HepG2 (cell line): ENCODE results near the gene PIP4K2C. TPM values are rescaled to one million over a fixed set of nuclear protein-coding genes. Genes with fewer than 3 reads are reported as not detected.

Source experiments
- BCL6 ChIP-seq: IDR thresholded peaks from 2 replicates; pipeline ENCODE4 v1.6.1; 2016; ENCODE audit warnings: missing genetic modification reagents, missing compliant biosample characterization
- JUN ChIP-seq: sonication (generic); formaldehyde crosslinking; IDR thresholded peaks from 2 replicates; pipeline ENCODE4 v1.4.0; 2020; ENCODE audit warnings: mild to moderate bottlenecking, missing genetic modification reagents
- SMARCC2 ChIP-seq: fragments of 450-650 bp; IDR thresholded peaks from 2 replicates; pipeline ENCODE4 v1.6.1; 2017; ENCODE audit warnings: antibody characterized with exemption, mild to moderate bottlenecking
- SRSF4 ChIP-seq: fragments of 200-400 bp; formaldehyde crosslinking; IDR thresholded peaks from one replicate; pipeline ENCODE4 v1.6.1; 2018; ENCODE audit warnings: mild to moderate bottlenecking, low read depth, low read length, moderate library complexity; ENCODE audit not compliant: poor library complexity, severe bottlenecking
- TBX2 ChIP-seq: sonication (generic); formaldehyde crosslinking; IDR thresholded peaks from 2 replicates; pipeline ENCODE4 v1.5.0; 2020; ENCODE audit warnings: missing genetic modification reagents, mild to moderate bottlenecking, borderline replicate concordance
- ZNF121 ChIP-seq: sonication (generic); formaldehyde crosslinking; IDR thresholded peaks from 2 replicates; pipeline ENCODE4 v1.5.0; 2020; ENCODE audit warnings: mild to moderate bottlenecking, missing genetic modification reagents
- ZNF253 ChIP-seq: sonication (generic); formaldehyde crosslinking; IDR thresholded peaks from 2 replicates; pipeline ENCODE4 v1.8.0; 2022; ENCODE audit warnings: mild to moderate bottlenecking, missing genetic modification reagents, borderline replicate concordance
- ZNF383 ChIP-seq: sonication (generic); formaldehyde crosslinking; IDR thresholded peaks from 2 replicates; pipeline ENCODE4 v1.4.0; 2020; ENCODE audit warnings: missing genetic modification reagents, mild to moderate bottlenecking, borderline replicate concordance
- ZNF44 ChIP-seq: sonication (generic); formaldehyde crosslinking; IDR thresholded peaks from 2 replicates; pipeline ENCODE4 v1.5.1; 2020; ENCODE audit warnings: mild to moderate bottlenecking, missing genetic modification reagents
- ZNF709 ChIP-seq: sonication (generic); formaldehyde crosslinking; IDR thresholded peaks from 2 replicates; pipeline ENCODE4 v1.5.0; 2020; ENCODE audit warnings: mild to moderate bottlenecking, missing genetic modification reagents
- ZNF766 ChIP-seq: sonication (generic); formaldehyde crosslinking; IDR thresholded peaks from 2 replicates; pipeline ENCODE4 v1.5.0; 2020; ENCODE audit warnings: missing genetic modification reagents, borderline replicate concordance
- ZNF816 ChIP-seq: sonication (generic); formaldehyde crosslinking; IDR thresholded peaks from 2 replicates; pipeline ENCODE4 v1.8.0; 2022; ENCODE audit warnings: missing genetic modification reagents, mild to moderate bottlenecking, borderline replicate concordance
- ZSCAN12 ChIP-seq: sonication (generic); formaldehyde crosslinking; IDR thresholded peaks from 2 replicates; pipeline ENCODE4 v1.9.0; 2021; ENCODE audit warnings: mild to moderate bottlenecking, missing genetic modification reagents
- polyA plus RNA-seq, 8 experiments: library from polyadenylated mRNA; depleted of rRNA in 3 of 8; stranded (reverse) in 7 of 8; unstranded in 1 of 8; fragments of >200 nt; fragmentation: Illumina TruSeq in 4 of 8; extraction: Trizol in 4 of 8; gene quantifications; 2 replicates each; pipeline versions ENCODE4 v1.2.1 to v1.2.3, GENCODE V29; 2011 to 2016; ENCODE audit warnings: low read depth in 4 of 8, missing spikeins in 1 of 8, mixed read lengths in 1 of 8; ENCODE audit not compliant: insufficient read depth in 1 of 8
- total RNA-seq, 5 experiments: library from RNA; depleted of rRNA; stranded (reverse); fragments of >200 nt; fragmentation: Illumina TruSeq; extraction: Trizol; gene quantifications; 2 replicates each; pipeline ENCODE4 v1.2.3, GENCODE V29; 2016; ENCODE audit warnings: low read depth in 1 of 5
- TF ChIP-seq, protein P1 (sequence below): IDR thresholded peaks from 2 replicates; pipeline ENCODE4 v1.6.1; 2012; ENCODE audit warnings: low read length, improper control_type of control experiment
- TF ChIP-seq, protein P2 (sequence below): sonication (generic); formaldehyde crosslinking; IDR thresholded peaks from 2 replicates; pipeline ENCODE4 v1.5.1; 2020; ENCODE audit warnings: missing genetic modification reagents, mild to moderate bottlenecking, borderline replicate concordance
- TF ChIP-seq, protein P3 (sequence below): sonication (generic); formaldehyde crosslinking; IDR thresholded peaks from 2 replicates; pipeline ENCODE4 v1.8.1; 2023; ENCODE audit warnings: mild to moderate bottlenecking, moderate library complexity, missing genetic modification reagents
- TF ChIP-seq, protein P4 (sequence below): sonication (generic); formaldehyde crosslinking; IDR thresholded peaks from 2 replicates; pipeline ENCODE4 v1.8.0; 2023; ENCODE audit warnings: mild to moderate bottlenecking, missing genetic modification reagents
- TF ChIP-seq, protein P5 (sequence below): fragments of 450-650 bp; IDR thresholded peaks from 2 replicates; pipeline ENCODE4 v1.6.1; 2017

PIP4K2C gene
- total and polyA plus RNA-seq, 2 of the 13 experiments (the other 11 are each of a cell fraction or from before 2014, with no cell fraction given), result 23.3 to 26.4 TPM

DNA sequence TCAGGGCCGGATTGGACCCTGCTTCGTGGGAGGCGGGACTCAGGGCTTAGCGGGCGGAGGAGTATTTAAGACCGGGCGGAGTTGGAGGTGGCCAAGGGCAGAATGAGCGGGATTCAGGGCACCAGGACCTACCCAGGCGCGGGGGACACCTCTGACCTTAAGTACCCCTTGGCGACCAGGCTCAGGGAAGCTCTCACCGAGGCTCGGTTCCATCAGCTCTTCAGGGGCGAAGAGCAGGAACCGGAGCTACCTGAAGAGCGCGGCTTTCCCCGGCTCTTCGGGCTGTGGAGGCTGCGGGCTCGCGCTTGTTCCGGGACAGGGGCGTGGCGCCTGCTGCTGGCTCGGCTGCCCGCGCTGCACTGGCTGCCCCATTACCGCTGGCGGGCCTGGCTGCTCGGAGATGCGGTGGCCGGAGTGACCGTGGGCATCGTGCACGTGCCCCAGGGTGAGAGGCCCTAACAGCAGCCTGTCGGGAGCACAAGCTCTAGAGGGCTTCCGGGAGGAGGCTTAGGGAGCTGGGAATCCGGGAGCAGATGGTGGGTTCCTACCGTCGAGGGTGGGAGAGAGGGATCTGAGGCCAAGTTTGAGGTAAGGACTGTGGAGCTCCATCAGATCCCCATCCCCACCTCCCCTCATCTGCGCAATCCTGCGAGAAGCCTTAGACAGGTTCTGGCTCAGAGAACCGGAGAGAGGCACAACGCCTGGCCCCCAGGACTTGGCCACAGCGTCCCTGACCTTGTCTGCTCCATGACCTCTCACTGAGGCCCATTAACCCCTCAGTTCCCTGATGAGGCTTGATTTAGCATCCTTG, 28.6 kb downstream of the PIP4K2C start (continued):
- TF ChIP-seq ZSCAN12 (CRISPR knock-in tag), result no peak
- TF ChIP-seq, protein P1, sequence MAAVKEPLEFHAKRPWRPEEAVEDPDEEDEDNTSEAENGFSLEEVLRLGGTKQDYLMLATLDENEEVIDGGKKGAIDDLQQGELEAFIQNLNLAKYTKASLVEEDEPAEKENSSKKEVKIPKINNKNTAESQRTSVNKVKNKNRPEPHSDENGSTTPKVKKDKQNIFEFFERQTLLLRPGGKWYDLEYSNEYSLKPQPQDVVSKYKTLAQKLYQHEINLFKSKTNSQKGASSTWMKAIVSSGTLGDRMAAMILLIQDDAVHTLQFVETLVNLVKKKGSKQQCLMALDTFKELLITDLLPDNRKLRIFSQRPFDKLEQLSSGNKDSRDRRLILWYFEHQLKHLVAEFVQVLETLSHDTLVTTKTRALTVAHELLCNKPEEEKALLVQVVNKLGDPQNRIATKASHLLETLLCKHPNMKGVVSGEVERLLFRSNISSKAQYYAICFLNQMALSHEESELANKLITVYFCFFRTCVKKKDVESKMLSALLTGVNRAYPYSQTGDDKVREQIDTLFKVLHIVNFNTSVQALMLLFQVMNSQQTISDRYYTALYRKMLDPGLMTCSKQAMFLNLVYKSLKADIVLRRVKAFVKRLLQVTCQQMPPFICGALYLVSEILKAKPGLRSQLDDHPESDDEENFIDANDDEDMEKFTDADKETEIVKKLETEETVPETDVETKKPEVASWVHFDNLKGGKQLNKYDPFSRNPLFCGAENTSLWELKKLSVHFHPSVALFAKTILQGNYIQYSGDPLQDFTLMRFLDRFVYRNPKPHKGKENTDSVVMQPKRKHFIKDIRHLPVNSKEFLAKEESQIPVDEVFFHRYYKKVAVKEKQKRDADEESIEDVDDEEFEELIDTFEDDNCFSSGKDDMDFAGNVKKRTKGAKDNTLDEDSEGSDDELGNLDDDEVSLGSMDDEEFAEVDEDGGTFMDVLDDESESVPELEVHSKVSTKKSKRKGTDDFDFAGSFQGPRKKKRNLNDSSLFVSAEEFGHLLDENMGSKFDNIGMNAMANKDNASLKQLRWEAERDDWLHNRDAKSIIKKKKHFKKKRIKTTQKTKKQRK, result no peak
- no peak for TF ChIP-seq SMARCC2
- peak; percentile 37; the same call in 1 of the 2 replicates for TF ChIP-seq TBX2 (CRISPR knock-in tag)
- TF ChIP-seq SRSF4, result no peak
- TF ChIP-seq, protein P2, sequence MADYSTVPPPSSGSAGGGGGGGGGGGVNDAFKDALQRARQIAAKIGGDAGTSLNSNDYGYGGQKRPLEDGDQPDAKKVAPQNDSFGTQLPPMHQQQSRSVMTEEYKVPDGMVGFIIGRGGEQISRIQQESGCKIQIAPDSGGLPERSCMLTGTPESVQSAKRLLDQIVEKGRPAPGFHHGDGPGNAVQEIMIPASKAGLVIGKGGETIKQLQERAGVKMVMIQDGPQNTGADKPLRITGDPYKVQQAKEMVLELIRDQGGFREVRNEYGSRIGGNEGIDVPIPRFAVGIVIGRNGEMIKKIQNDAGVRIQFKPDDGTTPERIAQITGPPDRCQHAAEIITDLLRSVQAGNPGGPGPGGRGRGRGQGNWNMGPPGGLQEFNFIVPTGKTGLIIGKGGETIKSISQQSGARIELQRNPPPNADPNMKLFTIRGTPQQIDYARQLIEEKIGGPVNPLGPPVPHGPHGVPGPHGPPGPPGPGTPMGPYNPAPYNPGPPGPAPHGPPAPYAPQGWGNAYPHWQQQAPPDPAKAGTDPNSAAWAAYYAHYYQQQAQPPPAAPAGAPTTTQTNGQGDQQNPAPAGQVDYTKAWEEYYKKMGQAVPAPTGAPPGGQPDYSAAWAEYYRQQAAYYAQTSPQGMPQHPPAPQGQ, result no peak
- no peak for TF ChIP-seq ZNF816 (CRISPR knock-in tag)
- TF ChIP-seq, protein P3, sequence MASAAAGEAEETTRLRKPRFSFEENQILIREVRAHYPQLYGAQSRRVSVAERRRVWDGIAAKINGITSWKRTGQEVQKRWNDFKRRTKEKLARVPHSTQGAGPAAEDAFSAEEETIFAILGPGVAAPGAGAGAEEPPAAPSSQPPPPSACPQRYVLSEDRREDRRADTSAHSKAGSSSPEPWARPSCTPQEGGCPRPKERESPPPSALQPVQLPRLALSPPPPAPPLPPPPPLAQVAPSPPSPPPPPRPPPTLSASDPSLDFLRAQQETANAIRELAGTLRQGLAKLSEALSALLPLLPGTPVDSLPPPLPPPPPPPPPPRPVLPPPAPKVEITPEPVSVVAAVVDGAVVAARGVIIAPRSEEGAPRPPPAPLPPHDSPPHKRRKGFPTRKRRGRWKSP (CRISPR knock-in tag), result 0 out of 2 replicates have a peak, but pooled peaks have one; percentile 43
- no peak for TF ChIP-seq ZNF44 (CRISPR knock-in tag)
- TF ChIP-seq, protein P4, sequence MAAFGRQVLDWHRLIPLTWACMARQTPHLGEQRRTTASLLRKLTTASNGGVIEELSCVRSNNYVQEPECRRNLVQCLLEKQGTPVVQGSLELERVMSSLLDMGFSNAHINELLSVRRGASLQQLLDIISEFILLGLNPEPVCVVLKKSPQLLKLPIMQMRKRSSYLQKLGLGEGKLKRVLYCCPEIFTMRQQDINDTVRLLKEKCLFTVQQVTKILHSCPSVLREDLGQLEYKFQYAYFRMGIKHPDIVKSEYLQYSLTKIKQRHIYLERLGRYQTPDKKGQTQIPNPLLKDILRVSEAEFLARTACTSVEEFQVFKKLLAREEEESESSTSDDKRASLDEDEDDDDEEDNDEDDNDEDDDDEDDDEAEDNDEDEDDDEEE (CRISPR knock-in tag), result no peak; the same call in 1 of the 2 replicates
- TF ChIP-seq ZNF253 (CRISPR knock-in tag), result no peak
- no peak for TF ChIP-seq ZNF766 (CRISPR knock-in tag)
- no peak for TF ChIP-seq ZNF709 (CRISPR knock-in tag)
- no peak for TF ChIP-seq ZNF383 (CRISPR knock-in tag)
- 0 out of 2 replicates have a peak, but pooled peaks have one; percentile 22 for TF ChIP-seq BCL6 (CRISPR knock-in tag)
- TF ChIP-seq ZNF121 (CRISPR knock-in tag), result no peak
- TF ChIP-seq JUN (CRISPR knock-in tag), result no peak
- TF ChIP-seq, protein P5, sequence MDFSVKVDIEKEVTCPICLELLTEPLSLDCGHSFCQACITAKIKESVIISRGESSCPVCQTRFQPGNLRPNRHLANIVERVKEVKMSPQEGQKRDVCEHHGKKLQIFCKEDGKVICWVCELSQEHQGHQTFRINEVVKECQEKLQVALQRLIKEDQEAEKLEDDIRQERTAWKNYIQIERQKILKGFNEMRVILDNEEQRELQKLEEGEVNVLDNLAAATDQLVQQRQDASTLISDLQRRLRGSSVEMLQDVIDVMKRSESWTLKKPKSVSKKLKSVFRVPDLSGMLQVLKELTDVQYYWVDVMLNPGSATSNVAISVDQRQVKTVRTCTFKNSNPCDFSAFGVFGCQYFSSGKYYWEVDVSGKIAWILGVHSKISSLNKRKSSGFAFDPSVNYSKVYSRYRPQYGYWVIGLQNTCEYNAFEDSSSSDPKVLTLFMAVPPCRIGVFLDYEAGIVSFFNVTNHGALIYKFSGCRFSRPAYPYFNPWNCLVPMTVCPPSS, result no peak
